ENCODE measurements around the gene PRDM5.

DNA sequence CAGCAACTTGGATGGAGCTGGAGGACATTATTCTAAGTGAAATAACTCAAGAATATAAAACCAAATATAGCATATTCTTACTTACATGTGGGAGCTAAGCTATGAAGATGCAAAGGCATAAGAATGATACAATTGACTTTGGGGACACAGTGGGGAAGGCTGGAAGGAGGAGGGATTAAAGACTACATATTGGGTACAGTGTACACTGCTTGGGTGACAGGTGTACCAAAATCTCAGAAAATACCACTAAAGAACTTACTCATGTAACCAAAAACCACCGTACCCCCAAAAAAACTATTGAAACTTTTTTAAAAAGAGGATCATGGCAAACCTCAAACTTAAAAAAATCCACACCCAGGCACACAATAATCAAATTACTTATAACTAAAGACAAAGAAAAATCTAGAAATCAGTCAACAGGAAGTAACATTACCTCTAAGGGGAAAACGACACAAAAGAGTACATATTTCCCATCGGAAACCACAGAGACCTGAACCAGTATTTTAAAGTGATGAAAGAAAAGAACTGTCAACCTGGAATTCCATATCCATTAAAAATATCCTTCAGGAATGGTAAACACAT lies 241.8 kb downstream of the PRDM5 start:
- TF ChIP-seq, protein P1, sequence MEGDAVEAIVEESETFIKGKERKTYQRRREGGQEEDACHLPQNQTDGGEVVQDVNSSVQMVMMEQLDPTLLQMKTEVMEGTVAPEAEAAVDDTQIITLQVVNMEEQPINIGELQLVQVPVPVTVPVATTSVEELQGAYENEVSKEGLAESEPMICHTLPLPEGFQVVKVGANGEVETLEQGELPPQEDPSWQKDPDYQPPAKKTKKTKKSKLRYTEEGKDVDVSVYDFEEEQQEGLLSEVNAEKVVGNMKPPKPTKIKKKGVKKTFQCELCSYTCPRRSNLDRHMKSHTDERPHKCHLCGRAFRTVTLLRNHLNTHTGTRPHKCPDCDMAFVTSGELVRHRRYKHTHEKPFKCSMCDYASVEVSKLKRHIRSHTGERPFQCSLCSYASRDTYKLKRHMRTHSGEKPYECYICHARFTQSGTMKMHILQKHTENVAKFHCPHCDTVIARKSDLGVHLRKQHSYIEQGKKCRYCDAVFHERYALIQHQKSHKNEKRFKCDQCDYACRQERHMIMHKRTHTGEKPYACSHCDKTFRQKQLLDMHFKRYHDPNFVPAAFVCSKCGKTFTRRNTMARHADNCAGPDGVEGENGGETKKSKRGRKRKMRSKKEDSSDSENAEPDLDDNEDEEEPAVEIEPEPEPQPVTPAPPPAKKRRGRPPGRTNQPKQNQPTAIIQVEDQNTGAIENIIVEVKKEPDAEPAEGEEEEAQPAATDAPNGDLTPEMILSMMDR (IDR thresholded peaks at IDR 0.05; ENCODE audit: poor library complexity, severe bottlenecking): no peak
- TF ChIP-seq EZH2 (IDR thresholded peaks at IDR 0.05; ENCODE audit: borderline replicate concordance, insufficient read depth, low read length, poor library complexity, severe bottlenecking) (no peak), RAD21 (conservative IDR thresholded peaks at IDR 0.05) (no peak), MXI1 (conservative IDR thresholded peaks at IDR 0.05; ENCODE audit: poor library complexity, severe bottlenecking) (no peak)
- TF ChIP-seq, protein P2, sequence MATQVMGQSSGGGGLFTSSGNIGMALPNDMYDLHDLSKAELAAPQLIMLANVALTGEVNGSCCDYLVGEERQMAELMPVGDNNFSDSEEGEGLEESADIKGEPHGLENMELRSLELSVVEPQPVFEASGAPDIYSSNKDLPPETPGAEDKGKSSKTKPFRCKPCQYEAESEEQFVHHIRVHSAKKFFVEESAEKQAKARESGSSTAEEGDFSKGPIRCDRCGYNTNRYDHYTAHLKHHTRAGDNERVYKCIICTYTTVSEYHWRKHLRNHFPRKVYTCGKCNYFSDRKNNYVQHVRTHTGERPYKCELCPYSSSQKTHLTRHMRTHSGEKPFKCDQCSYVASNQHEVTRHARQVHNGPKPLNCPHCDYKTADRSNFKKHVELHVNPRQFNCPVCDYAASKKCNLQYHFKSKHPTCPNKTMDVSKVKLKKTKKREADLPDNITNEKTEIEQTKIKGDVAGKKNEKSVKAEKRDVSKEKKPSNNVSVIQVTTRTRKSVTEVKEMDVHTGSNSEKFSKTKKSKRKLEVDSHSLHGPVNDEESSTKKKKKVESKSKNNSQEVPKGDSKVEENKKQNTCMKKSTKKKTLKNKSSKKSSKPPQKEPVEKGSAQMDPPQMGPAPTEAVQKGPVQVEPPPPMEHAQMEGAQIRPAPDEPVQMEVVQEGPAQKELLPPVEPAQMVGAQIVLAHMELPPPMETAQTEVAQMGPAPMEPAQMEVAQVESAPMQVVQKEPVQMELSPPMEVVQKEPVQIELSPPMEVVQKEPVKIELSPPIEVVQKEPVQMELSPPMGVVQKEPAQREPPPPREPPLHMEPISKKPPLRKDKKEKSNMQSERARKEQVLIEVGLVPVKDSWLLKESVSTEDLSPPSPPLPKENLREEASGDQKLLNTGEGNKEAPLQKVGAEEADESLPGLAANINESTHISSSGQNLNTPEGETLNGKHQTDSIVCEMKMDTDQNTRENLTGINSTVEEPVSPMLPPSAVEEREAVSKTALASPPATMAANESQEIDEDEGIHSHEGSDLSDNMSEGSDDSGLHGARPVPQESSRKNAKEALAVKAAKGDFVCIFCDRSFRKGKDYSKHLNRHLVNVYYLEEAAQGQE (IDR thresholded peaks at IDR 0.05; ENCODE audit: borderline replicate concordance): no peak
